ACC112 (cell line): Measurements from ENCODE around the gene SEC63.
"Not testable (repeated sequence)": the region's sequence is repeated elsewhere in the genome, so short reads cannot be mapped to it uniquely, and the experiment has no call there.

ENCODE experiments used
- H2AFZ ChIP-seq: fragments of 200-600 bp; sonication (generic); one replicate; pipeline ENCODE4 v1.6.0; 2017; ENCODE audit warnings: antibody characterized with exemption, low read length; ENCODE audit not compliant: unreplicated experiment
- H3K27ac ChIP-seq: fragments of 200-600 bp; sonication (generic); 2 replicates; pipeline ENCODE4 v1.5.1; 2014; ENCODE audit warnings: low read depth, mild to moderate bottlenecking, antibody characterized with exemption, low read length, moderate library complexity
- H3K27me3 ChIP-seq: fragments of 200-600 bp; sonication (generic); 2 replicates; pipeline ENCODE4 v1.6.1; 2014; ENCODE audit warnings: mild to moderate bottlenecking, antibody characterized with exemption, low read length, moderate library complexity, mixed read lengths; ENCODE audit not compliant: insufficient read depth
- H3K36me3 ChIP-seq: fragments of 200-600 bp; sonication (generic); 2 replicates; pipeline ENCODE4 v1.6.1; 2016; ENCODE audit warnings: mild to moderate bottlenecking, antibody characterized with exemption, low read length, moderate library complexity, mixed read lengths; ENCODE audit not compliant: insufficient read depth
- H3K4me1 ChIP-seq: fragments of 200-600 bp; sonication (generic); one replicate; pipeline ENCODE4 v1.6.1; 2016; ENCODE audit warnings: low read length, mixed read lengths; ENCODE audit not compliant: insufficient read depth, unreplicated experiment, control insufficient read depth
- H3K4me3 ChIP-seq: fragments of 200-600 bp; sonication (generic); 2 replicates; pipeline ENCODE4 v1.5.1; 2014; ENCODE audit warnings: mild to moderate bottlenecking, low read depth, low read length
- H3K79me2 ChIP-seq: fragments of 200-600 bp; sonication (generic); one replicate; pipeline ENCODE4 v1.6.0; 2016; ENCODE audit warnings: low read length; ENCODE audit not compliant: control insufficient read depth, unreplicated experiment, insufficient read depth

SEC63 gene

DNA sequence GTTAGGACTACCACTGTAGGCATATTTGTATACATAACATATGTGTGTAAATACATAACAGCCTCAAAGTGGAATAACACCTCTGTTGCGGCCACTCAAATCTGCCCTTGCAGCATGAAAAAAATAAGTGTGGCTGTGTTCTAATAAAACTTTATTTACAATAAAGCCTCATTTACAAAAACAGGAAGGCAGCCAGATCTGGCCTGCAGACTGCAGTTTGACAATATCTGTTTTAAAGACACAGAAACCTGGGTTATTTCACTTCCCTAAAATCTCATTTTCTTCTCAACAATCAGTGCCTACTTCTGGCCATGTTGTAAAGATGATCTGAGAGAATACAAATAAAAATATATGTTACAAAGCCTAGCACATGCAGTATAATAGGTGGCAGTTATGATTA lies 80.0 kb downstream of the SEC63 start:
- Histone ChIP-seq H3K27me3 (no peaks in the 10 kb centered on the region), H2AFZ (no peak overlapping the region), H3K36me3 (peaks cover 20% of the 10 kb centered on the region)

DNA sequence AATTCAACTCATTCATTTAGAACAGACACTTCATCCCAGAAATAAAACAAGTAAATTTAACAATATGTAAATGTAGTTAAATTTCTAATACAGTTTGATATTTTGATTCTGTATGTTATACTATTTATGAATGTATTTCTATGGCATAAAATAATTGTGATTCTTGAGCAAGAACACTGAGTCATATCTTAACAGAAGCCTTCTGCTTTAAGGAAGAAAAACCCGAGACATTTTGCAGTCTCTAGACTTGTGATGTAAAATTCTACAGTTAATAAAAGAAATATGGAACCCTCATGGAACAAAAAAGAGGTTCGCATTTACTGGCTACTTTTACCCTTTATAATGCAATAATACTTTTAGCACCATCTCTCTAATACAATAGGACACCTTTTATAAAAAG lies 86.0 kb downstream of the SEC63 start:
- Histone ChIP-seq H3K36me3 (peaks cover 6% of the 10 kb centered on the region), H3K79me2 (no peaks in the 10 kb centered on the region), H3K27me3 (no peaks in the 10 kb centered on the region), H3K4me1 (peaks cover 61% of the 10 kb centered on the region), H3K4me3 (no peak overlapping the region), H3K27ac (peak overlapping the region; percentile 30), H2AFZ (no peak overlapping the region)

More for the DNA sequence above, 80.0 kb downstream of the SEC63 start:
- Histone ChIP-seq H3K4me1 (peaks cover 8% of the 10 kb centered on the region), H3K4me3 (no peak overlapping the region), H3K79me2 (no peaks in the 10 kb centered on the region), H3K27ac (no peak overlapping the region)

DNA sequence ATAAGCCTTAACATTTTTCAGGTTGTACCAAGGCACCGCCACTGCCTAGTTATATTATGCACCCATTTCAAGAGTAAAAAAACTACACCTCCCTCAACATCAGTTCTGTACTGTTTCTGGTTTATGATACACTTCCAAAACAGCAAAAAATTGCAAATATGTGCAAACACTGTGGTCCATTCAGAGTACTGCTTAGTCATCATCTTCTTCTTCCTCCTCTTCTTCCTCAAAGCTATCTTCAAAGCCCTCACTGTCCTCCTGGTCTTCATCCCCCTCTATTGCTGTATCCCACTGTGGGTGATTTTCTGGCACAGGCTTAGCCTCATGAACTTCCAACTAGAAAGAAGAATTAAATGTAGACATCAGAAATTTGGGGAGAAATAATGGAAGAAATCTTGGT lies 86.5 kb downstream of the SEC63 start:
- H2AFZ ChIP-seq, H3K36me3 ChIP-seq: not testable (repeated sequence)
- H3K27ac ChIP-seq, result peak overlapping the region; percentile 30

DNA sequence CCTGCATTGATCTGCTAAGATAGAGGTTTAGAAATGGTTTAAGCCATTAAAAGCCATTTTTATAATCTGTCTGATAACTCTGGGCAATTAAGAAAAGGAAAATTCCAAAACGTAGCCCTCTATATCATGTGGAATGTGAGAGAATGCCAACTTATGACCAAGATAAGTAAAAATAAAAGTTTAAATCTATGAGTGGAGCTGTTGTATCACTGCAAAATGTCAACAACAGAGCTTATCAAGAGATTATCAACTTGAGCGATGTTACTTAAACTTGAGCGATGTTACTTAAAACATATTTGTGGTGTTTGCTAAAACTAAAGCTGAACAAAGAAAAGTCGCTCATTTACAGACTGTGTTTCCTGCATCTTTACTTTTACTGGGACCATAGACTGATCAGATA lies 87.0 kb downstream of the SEC63 start:
- Histone ChIP-seq H3K79me2 (no peaks in the 10 kb centered on the region), H3K4me3 (no peak overlapping the region), H3K36me3 (peaks cover 2% of the 10 kb centered on the region; the same call in 1 of the 2 replicates), H3K27ac (peak overlapping the region; percentile 48; the same call in 1 of the 2 replicates), H2AFZ (no peak overlapping the region), H3K27me3 (no peaks in the 10 kb centered on the region), H3K4me1 (peaks cover 61% of the 10 kb centered on the region)

More for the DNA sequence above, 86.5 kb downstream of the SEC63 start:
- H3K27me3 ChIP-seq, H3K79me2 ChIP-seq, H3K4me3 ChIP-seq: not testable (repeated sequence)
- H3K4me1 ChIP-seq, result peaks cover 61% of the 10 kb centered on the region

DNA sequence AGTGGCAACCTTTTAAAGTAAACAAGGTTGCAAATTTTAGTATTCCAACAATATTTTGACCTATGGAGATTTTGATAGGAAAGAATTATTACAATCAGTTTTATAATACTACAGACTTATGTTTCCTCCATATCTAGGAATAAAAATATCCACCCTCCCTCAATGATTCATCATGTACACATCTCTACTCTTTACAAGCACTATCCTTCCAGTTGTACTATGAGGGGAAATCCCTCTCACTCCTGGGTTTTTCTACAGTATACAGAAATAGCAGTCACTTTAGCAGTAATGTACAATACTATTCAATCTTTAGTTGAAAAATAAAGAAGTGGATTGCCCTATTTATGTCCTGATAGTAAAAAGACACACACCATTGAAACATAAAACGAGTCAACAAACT lies 87.6 kb downstream of the SEC63 start:
- Histone ChIP-seq H3K36me3 (no peaks in the 10 kb centered on the region), H3K79me2 (no peaks in the 10 kb centered on the region), H2AFZ (no peak overlapping the region), H3K27me3 (no peaks in the 10 kb centered on the region), H3K4me3 (no peak overlapping the region), H3K4me1 (peaks cover 61% of the 10 kb centered on the region), H3K27ac (peak overlapping the region; percentile 48)

DNA sequence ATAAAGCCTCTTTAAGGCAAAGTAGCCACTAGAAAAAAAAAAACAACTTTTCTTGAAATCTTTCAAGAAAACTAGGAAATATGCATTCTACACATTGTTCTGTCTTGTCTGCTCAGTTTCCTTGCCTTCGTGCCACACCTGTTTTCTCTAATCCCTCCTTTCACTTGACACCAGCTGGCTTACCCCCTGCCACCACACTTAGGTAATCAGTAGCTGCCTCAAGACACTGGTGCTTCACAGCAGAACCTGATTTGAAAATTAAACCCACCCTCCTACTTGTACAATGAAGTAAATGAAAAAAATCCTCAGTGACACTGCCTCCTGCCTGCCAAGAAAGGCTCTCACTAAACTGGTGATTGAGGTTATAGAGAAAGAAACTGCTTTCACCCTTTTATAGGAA lies 88.1 kb downstream of the SEC63 start:
- Histone ChIP-seq H3K4me3 (no peak overlapping the region), H3K4me1 (peaks cover 61% of the 10 kb centered on the region), H3K27me3 (no peaks in the 10 kb centered on the region), H2AFZ (no peak overlapping the region), H3K79me2 (no peaks in the 10 kb centered on the region), H3K27ac (peak overlapping the region; percentile 39), H3K36me3 (no peaks in the 10 kb centered on the region)

DNA sequence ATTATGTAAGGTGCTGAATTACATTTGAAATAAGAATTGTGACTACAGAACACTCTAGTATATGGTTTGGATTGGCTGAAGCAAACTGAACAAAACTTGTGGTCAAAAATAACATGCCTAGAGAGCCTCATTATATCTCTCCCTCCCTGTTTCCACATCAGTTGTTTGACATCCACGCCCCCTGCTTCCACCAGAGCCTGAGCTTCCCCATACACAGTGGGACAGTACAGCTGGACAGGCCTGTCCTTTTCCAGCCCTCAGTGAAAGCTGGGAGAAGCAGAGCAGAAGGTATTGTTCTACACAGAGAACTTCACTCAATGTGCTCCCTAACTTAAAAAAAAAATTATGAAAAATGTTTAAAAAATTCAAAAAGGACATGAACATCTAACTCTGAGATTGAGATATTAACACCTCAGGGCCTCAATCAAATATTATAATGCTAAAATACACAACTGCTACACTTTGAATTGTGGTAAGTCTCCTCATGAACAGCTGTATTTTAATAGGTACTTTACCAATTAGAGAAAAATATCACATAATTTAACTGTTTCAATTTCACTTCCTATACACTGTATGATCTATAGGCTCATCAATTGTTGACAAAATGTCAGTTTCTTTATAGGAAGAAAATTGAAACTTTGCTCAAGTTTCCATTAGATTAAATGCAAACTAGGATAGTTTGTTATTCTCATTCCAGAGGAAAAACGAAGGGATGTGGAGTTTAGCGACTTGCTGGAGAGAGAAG lies 89.0 kb downstream of the SEC63 start:
- Histone ChIP-seq H3K36me3 (no peaks in the 10 kb centered on the region), H3K4me3 (no peak overlapping the region), H3K79me2 (no peaks in the 10 kb centered on the region), H2AFZ (no peak overlapping the region), H3K27me3 (no peaks in the 10 kb centered on the region), H3K4me1 (peaks cover 61% of the 10 kb centered on the region), H3K27ac (no peak overlapping the region)

DNA sequence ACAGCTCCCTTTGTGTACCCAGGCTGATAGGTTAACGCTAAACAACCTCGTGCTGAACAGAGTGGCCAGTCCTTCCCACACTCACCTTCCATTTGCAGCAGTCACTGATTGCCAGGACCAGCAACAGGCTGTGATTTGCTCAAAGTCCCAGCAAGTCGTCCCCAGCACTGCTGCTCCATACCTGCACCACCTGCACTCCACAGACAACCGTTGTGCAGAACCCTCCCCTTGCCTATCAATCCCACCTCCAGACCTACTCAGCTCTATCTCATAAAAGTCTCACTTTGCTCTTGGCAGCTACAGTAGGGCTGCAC lies 90.7 kb downstream of the SEC63 start:
- H3K36me3 ChIP-seq, result no peaks in the 10 kb centered on the region

DNA sequence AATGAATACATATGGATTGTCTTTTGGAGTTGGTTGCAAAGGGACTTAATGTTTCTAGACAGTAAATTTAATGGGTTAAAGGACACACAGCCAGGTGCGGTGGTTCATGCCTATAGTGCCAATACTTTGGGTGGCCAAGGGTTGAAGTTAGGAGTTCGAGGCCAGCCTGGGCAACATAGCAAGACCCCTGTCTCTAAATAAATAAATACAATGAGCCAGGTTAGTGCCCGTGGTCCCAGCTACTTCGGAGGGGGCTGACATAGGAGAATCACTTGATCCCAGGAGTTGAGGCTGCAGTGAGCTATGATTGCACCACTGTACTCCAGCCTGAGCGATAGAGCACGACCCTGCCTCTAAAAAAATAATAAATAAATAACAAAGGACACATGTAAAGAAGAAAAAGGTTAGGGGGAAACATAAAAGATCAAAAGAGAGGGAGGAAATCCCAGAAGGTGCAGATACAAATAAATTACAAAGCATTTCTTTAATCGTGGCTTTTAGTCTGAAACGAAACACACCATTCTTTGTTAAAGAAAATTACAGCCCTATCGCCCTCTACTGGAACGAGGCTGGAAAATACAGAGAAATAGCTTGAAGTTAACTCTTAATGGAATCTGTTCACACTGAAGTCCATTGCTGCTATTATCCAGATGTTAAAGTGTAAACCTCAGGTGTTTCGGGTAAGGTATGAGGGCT lies 91.3 kb downstream of the SEC63 start:
- Histone ChIP-seq H3K4me1 (peaks cover 42% of the 10 kb centered on the region), H2AFZ (no peak overlapping the region), H3K79me2 (no peaks in the 10 kb centered on the region), H3K4me3 (no peak overlapping the region), H3K27me3 (no peaks in the 10 kb centered on the region), H3K36me3 (no peaks in the 10 kb centered on the region), H3K27ac (no peak overlapping the region)

More for the DNA sequence above, 90.7 kb downstream of the SEC63 start:
- H3K27me3 ChIP-seq, result no peaks in the 10 kb centered on the region
- H3K4me1 ChIP-seq, result peaks cover 47% of the 10 kb centered on the region
- no peak overlapping the region for H3K4me3 ChIP-seq
- no peak overlapping the region for H3K27ac ChIP-seq
- no peaks in the 10 kb centered on the region for H3K79me2 ChIP-seq
- no peak overlapping the region for H2AFZ ChIP-seq

DNA sequence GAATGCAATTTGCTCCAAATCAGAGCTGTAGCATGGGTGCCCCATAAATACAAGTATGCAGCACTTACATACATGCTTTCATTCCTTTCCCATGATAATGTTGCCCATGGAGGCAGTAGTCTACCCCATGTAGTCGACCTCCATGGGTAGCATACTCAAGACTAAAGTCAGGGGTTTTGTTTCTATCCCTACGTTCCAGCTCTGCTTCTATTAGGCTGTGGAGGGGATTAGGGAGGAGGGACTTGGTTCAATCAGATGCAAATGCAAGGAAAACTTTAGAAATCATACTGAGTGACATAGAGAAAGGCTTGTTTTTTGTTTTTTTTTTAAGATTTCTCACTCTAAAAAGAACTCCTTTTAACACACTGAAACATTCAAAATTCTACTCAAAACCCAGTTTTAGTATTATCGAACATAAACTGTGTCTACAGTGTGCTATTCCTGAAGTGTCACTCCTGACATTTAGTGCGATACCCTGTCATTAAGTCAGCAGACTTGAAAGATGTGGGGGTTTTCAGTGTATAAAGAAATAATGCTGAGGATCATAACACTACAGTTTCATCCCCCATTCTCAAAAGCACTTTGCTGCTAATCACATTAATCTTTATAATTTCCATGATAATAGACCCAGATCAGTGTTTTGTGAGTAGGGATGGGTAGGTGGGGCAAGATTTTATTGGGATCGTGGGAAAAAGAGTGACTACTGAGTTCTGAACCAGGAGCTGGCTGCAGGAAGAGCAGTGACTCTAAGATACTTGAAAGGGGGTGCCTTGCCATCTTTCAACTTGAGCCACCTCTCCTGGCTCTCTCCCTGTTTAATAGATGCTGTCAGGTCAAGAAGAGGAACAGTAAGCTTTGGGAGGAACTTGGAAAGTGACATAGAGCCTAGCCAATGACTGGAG lies 93.5 kb downstream of the SEC63 start:
- no peaks in the 10 kb centered on the region for H3K27me3 ChIP-seq
- no peak overlapping the region for H3K4me3 ChIP-seq
- no peaks in the 10 kb centered on the region for H3K79me2 ChIP-seq
- H3K4me1 ChIP-seq, result peaks cover 20% of the 10 kb centered on the region
- no peaks in the 10 kb centered on the region for H3K36me3 ChIP-seq
- H3K27ac ChIP-seq, result no peak overlapping the region
- H2AFZ ChIP-seq, result no peak overlapping the region
